Measurements from ENCODE around the gene ZNF613. TPM values are rescaled to one million over a fixed set of nuclear protein-coding genes. Genes with fewer than 3 reads are reported as not detected.
A peak's percentile ranks its signal among the peaks of the same experiment; 100 is the strongest.
"Not testable (repeated sequence)": the region's sequence is repeated elsewhere in the genome, so short reads cannot be mapped to it uniquely, and the experiment has no call there.

The ZNF613 gene
- polyA plus RNA-seq (2014; cell fraction: cytosol; rRNA removed): 2.6 and 3.8 TPM in 2 replicates
- polyA plus RNA-seq (2014; cell fraction: nucleus; rRNA removed): 1.9 and 8.3 TPM in 2 replicates

DNA sequence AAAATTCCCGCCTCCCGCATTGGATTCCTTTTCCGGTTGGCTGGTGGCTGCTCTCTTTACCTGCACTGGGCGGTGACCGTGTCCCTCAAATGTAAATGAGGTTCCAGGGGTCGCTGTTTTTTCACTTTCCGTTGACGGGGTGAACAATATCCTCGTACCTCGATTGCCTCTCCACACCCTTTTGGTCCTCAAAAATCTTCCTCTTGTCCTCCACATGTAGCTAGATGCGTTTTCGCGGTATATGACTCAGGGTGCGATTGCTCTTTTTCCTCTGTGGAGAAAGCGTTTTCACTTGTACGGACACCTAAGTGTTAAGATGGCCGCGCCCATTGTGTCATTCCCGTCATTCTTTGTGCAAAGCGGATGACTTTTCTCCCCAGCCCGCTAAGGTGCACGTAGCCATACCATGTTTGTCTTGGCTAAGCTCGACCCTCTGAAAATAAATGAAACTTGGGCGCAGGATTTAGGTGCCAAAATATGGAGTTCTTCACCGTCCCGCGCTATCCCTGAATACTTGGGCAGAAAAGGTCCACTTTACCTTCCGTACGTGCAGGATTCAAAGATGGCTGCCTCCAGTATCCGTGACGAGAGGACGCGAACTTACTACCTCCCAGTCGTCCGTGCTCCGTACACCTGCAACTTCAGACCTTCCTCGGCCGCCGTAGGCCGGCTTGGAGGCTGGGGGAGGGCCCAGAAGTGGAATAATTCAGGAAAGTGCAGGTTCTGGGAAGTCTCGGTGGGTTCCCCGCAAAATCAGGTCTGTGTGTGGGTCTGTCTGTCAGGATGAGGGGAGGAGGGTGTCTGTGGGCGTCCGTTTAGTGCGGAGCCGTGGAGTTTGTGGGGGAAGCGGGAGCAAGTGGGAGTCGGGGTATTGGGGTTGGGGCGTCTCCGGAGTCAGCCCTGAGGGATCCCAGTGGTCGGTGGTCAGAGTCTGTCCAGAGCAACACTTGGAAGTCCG lies at the start of gene ZNF613:
ZNF613 (plus strand) TSS at position 689 of the 958 bp plus-strand sequence. CDS start 8,749 bp downstream, outside the sequence.
- DNase-seq (ENCODE audit: low spot score): peak; percentile 89

GRCh38 chr19:51882518-51882917 lies 44.8 kb upstream of the ZNF613 start:
- DNase-seq (ENCODE audit: low spot score): no peak

- no peak for DNase-seq (ENCODE audit: low spot score)
Measured at GRCh38 chr19:51884713-51885112, 42.6 kb upstream of the ZNF613 start.

DNA sequence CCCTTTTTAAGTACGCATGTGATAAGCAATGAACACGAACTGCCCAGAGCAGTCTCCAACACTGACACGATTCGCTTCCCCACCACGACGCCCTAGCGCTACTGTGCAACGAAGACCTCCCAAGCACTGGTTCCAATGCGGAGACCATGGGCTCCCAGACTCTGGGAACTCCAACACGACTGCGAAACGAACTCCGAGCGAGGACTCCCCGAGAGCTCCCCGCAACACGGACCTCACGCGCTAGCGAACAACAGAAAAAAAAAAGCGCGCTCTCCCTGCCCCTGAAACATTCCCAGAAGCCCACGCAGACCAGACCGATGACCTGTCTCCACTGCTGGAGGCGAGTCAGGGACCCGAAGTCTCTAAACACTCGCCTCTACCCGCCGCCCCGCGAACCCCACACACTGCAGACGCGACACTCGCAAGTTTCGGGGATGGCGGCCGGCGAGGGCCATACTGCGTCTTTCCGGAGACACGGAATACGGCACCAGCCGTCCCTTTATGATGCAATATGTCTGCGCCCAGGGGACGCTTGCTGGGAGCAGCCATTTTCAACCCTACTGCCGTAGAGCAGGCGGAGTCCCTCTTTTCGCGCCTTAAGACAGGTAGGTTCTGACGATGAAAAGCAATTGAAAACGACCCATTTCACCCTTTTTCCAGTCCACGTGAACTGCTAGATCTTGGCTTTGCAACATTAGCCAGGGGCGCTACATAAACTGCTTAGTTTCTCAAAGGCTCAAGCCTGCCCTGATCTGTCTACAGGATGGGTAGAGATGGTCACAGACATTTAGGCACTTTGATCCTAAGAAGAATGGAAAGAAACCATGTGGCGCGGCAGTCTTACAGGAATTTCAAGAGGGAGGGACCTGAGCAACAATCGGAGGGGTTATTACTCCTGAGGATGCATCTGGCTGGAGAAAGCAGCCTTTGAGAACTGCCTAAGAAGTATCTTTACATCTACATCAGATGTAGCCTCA lies 39.5 kb upstream of the ZNF613 start, which contains the start of gene ZNF577:
ZNF577 (minus strand) TSS at position 430 of the 977 bp plus-strand sequence. CDS start 7,569 bp downstream, outside the sequence.
- peak; percentile 78 for DNase-seq (ENCODE audit: low spot score)

- DNase-seq (ENCODE audit: low spot score): no peak
Measured at GRCh38 chr19:51889934-51890333, 37.3 kb upstream of the ZNF613 start.

GRCh38 chr19:51891193-51891747 lies 36.0 kb upstream of the ZNF613 start:
- no peak for DNase-seq (ENCODE audit: low spot score)

DNA sequence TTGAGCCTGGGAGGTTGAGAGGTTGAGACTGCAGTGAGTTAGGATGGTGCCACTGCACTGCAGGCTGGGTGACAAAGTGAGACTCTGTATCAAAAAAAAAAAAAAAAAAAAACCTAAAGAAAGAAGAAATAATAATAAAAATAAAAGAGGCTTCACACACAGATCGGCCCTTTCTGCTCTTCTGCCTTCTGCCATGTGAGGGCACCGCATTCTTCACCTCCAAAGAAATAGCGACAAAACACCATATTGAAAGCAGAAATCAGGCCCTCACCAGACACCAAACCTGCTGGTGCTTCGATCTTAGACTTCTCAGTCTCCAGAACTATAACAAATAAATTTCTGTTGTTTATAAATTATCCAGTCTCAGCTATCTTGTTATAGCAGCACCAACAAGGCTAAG lies 25.4 kb upstream of the ZNF613 start:
- no peak for DNase-seq (ENCODE audit: low spot score)

- DNase-seq (ENCODE audit: low spot score): no peak
Measured at GRCh38 chr19:51903192-51903591, 24.1 kb upstream of the ZNF613 start.

DNA sequence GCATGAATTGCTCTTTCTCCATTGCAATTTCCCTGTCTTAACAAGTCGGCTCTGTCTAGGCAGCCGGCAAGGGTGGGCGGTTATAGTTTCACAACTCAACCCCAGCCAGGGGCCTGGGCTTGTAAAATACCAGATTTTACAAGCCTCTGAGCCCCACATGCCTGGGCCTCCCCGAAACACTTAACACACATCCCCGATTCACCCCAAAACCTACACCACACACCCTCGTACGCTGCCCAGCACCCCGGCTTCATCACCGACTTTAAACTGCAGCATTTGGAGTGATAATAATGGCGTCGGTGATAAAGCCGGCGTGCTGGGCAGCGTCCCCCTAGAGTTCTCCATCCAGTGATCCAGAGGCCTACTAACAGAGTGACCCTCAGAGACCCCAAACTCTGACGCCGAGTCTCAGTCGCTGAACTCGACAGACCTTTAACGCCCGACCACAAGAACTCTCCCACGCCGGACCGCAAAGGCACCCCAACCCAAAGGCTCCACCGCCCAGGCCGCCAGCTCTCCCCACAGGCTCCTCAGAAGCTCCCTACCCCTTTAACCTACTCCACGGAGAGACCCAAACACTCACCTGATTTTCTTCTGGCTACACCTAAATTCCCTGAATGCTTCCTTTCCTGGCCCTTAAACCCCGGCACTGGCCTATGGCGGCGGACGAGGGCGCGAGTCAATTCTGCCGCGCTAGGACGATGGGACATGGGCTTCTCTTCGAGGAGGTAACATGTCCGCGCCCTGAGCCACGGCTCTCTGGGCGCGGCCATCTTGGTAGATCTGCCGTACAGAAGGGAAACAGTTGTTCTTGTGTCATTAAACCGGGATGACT lies 22.7 kb upstream of the ZNF613 start, which contains the start of gene ZNF649:
ZNF649 (minus strand) TSS at position 687 of the 835 bp plus-strand sequence. CDS start 4,910 bp downstream, outside the sequence.
- DNase-seq (ENCODE audit: low spot score): peak; percentile 75

GRCh38 chr19:51905206-51905605 lies 22.1 kb upstream of the ZNF613 start:
- DNase-seq (ENCODE audit: low spot score): no peak

DNA sequence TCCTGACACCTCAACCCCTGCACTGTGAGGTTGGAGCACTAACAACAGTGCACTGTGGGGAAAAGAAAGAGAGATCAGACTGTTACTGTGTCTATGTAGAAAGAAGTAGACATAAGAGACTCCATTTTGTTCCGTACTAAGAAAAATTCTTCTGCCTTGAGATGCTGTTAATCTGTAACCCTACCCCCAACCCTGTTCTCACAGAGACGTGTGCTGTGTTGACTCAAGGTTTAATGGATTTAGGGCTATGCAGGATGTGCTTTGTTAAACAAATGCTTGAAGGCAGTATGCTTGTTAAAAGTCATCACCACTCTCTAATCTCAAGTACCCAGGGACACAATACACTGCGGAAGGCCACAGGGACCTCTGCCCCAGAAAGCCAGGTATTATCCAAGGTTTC lies 21.6 kb upstream of the ZNF613 start:
- DNase-seq (ENCODE audit: low spot score): not testable (repeated sequence)

DNA sequence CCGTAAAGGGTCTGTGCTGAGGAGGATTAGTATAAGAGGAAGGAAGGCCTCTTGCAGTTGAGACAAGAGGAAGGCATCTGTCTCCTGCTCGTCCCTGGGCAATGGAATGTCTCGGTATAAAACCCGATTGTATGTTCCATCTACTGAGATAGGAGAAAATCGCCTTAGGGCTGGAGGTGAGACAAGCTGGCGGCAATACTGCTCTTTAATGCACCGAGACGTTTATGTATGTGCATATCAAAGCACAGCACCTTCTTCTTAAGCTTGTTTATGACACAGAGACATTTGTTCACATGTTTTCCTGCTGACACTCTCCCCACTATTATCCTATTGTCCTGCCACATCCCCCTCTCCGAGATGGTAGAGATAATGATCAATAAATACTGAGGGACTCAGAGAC lies 21.2 kb upstream of the ZNF613 start:
- not testable (repeated sequence) for DNase-seq (ENCODE audit: low spot score)

- DNase-seq (ENCODE audit: low spot score): not testable (repeated sequence)
Measured at GRCh38 chr19:51907981-51908380, 19.3 kb upstream of the ZNF613 start.

GRCh38 chr19:51915324-51915867 lies 11.9 kb upstream of the ZNF613 start:
- no peak for DNase-seq (ENCODE audit: low spot score)

DNA sequence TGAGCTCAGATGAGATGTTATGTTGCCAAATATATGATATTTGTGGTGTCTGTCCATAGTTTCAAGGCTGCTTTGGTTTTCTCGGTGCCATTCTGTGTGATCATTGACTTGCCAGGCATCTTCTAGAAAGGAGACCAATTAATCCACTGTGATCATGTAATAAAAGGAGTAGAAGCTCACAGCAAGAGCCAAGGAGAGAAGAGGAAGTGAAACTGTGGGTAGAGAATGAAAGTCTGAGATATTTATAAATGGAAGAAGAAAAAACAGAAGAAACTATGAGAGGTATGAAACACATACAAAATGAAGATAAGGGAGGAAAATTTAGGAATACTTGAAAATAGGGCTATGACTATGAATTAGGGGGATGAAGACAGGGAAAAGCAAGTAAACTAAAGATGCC lies 11.1 kb upstream of the ZNF613 start:
- DNase-seq (ENCODE audit: low spot score): no peak

GRCh38 chr19:51919606-51920005 lies 7.7 kb upstream of the ZNF613 start:
- DNase-seq (ENCODE audit: low spot score): no peak

GRCh38 chr19:51921949-51922348 lies 5.3 kb upstream of the ZNF613 start:
- DNase-seq (ENCODE audit: low spot score): no peak

GRCh38 chr19:51926426-51926783 lies 867 bp upstream of the ZNF613 start:
- no peak for DNase-seq (ENCODE audit: low spot score)

DNA sequence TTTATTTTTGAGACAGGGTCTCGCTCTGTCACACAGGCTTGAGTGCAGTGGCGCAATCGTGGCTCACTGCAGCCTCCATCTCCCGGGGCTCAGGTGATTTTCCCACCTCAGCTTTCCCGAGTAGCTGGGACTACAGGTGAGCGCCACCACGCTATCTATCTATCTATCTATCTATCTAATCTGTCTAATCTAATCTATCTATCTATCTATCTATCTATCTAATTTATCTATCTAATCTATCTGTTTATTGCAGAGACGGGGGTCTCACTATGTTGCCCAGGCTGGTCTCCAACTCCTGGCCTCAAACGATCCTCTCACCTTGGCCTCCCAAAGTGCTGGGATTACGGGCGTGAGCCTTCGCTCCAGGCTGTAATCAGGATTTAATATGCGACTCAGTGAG lies 587 bp downstream of the ZNF613 start:
- no peak for DNase-seq (ENCODE audit: low spot score)

GRCh38 chr19:51931921-51932320 lies 4.6 kb downstream of the ZNF613 start:
- DNase-seq (ENCODE audit: low spot score): no peak

All from SK-N-DZ (cell line).